Progenitor cell of endocrine pancreas (in vitro differentiated cells): ENCODE measurements around the gene MLST8. TPM values are rescaled to one million over a fixed set of nuclear protein-coding genes. Genes with fewer than 3 reads are reported as not detected.
"Not testable (repeated sequence)": the region's sequence is repeated elsewhere in the genome, so short reads cannot be mapped to it uniquely, and the experiment has no call there.

Source experiments
- DNase-seq: peaks from one replicate; pipeline ENCODE4 v3.0.0; 2021; ENCODE audit warnings: low spot score; ENCODE audit not compliant: unreplicated experiment
- H3K27ac Mint-ChIP-seq: 2 replicates; pipeline ENCODE4 v1.8.0; 2021; ENCODE audit warnings: mild to moderate bottlenecking, moderate library complexity, mixed read lengths
- H3K27me3 Mint-ChIP-seq: 2 replicates; pipeline ENCODE4 v1.8.0; 2021; ENCODE audit warnings: mixed read lengths
- H3K36me3 Mint-ChIP-seq: 2 replicates; pipeline ENCODE4 v1.8.0; 2022; ENCODE audit warnings: mixed read lengths; ENCODE audit not compliant: insufficient read depth
- H3K4me1 Mint-ChIP-seq: 2 replicates; pipeline ENCODE4 v1.8.0; 2021; ENCODE audit warnings: low read depth, mixed read lengths
- H3K4me3 Mint-ChIP-seq: 2 replicates; pipeline ENCODE4 v1.8.0; 2021; ENCODE audit warnings: low read depth, mild to moderate bottlenecking, moderate library complexity, mixed read lengths
- H3K9me3 Mint-ChIP-seq: 2 replicates; pipeline ENCODE4 v1.8.0; 2021; ENCODE audit warnings: low read depth, mixed read lengths
- total RNA-seq: library from RNA; stranded (reverse); gene quantifications from 2 replicates; pipeline ENCODE4 v1.2.1, GENCODE V29; 2021
- TF ChIP-seq, protein P1 (sequence below): fragments of 200-600 bp; sonication (generic); IDR thresholded peaks from one replicate; pipeline ENCODE4 v1.5.0; 2021; ENCODE audit warnings: antibody characterized with exemption, mild to moderate bottlenecking; ENCODE audit not compliant: unreplicated experiment

Gene MLST8
- total RNA-seq, 1 donor from 2014 or later = 51.5 TPM

DNA sequence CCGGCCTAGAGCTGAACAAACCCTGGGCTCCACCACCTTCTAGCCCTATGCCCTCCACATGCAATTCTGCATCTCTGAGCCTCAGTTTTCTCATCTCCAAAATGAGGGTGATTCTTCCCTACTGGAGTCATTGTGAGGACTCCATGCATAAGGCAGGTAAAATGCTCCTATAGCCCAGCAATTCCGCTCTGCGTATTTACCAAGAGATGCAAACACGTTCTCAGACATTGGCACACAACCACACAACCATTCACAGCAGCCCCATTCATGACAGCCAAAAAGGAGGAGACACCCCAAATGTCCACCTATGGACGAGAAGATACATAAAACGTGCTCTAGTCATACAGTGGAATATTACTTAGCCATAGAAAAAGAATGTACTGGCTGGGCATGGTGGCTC is 4.9 kb upstream of the MLST8 start:
- Mint-ChIP-seq H3K9me3 (no peaks in the 10 kb centered on the region), H3K36me3 (no peaks in the 10 kb centered on the region), H3K27me3 (peaks cover 31% of the 10 kb centered on the region), H3K4me1 (peaks cover 4% of the 10 kb centered on the region), H3K27ac (no peak overlapping the region), H3K4me3 (no peak overlapping the region)
- no peak for DNase-seq
- TF ChIP-seq, protein P1, sequence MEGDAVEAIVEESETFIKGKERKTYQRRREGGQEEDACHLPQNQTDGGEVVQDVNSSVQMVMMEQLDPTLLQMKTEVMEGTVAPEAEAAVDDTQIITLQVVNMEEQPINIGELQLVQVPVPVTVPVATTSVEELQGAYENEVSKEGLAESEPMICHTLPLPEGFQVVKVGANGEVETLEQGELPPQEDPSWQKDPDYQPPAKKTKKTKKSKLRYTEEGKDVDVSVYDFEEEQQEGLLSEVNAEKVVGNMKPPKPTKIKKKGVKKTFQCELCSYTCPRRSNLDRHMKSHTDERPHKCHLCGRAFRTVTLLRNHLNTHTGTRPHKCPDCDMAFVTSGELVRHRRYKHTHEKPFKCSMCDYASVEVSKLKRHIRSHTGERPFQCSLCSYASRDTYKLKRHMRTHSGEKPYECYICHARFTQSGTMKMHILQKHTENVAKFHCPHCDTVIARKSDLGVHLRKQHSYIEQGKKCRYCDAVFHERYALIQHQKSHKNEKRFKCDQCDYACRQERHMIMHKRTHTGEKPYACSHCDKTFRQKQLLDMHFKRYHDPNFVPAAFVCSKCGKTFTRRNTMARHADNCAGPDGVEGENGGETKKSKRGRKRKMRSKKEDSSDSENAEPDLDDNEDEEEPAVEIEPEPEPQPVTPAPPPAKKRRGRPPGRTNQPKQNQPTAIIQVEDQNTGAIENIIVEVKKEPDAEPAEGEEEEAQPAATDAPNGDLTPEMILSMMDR = no peak

DNA sequence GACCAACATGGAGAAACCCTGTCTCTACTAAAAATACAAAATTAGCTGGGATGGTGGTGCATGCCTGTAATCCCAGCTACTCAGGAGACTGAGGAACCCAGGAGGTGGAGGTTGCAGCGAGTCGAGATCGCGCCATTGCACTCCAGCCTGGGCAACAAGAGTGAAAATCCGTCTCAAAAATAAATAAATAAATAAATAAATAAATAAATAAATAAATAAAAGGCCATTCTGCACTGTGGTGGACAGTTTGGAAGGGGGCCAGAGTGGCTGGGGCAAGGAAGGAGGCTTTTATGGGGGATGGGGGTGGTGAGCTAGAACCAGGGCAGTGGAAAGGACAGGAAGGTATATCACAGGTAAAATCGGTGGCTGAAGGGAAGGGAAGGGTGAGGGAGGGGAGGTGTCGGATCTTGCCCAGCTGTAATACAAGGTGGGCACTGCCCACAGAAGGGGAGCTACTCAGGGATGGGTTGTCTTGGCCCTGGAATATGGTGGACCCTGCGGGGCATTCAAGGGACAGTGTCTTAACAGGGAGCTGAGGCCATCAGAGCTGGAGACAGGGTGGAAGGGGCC is 2.0 kb upstream of the MLST8 start:
- peak overlapping the region; percentile 80 for H3K4me3 Mint-ChIP-seq
- H3K27me3 Mint-ChIP-seq = peaks cover 20% of the 10 kb centered on the region
- not testable (repeated sequence) for H3K4me1 Mint-ChIP-seq

DNA sequence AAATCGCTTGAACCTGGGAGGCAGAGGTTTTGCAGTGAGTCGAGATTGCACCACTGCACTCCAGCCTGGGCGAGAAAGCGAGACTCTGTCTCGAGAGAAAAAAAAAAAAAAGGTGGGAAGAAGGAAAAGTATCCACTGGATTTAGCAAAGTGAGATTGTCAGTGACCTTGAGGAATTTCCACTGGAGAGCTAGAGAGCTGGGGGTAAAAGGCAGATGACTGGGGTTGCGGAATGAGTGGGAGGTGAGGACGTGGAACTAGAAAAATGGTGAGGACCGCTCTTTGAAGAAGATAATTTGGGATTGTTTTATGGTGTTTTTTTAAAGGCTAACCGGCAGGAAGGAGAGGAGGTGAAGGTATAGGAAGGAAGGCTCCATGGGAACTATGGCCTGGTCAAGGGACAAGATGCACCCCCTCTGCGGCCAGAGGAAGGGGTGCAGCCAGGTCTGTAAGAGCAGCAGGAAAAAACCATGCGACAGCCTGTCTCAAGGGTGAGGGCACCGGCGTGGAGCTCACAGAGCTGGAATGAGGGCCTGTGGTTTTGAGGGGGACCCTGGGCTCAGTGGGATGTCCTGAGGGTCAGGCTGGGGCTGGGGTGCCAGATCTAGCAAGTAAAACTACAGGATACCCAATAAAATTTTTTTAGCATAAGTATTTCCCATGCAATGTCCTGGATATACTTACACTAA is 694 bp upstream of the MLST8 start:
- no peak for DNase-seq
- Mint-ChIP-seq H3K27me3 (peaks cover 11% of the 10 kb centered on the region), H3K9me3 (no peaks in the 10 kb centered on the region), H3K4me3 (peak overlapping the region; percentile 80), H3K36me3 (peaks cover 4% of the 10 kb centered on the region), H3K4me1 (peaks cover 8% of the 10 kb centered on the region), H3K27ac (peak overlapping the region; percentile 0)
- TF ChIP-seq, protein P1 = no peak

More for the DNA sequence above, 2.0 kb upstream of the MLST8 start:
- not testable (repeated sequence) for DNase-seq, H3K9me3 Mint-ChIP-seq, H3K36me3 Mint-ChIP-seq
- peak overlapping the region; percentile 51 for H3K27ac Mint-ChIP-seq

GRCh38 chr16:2205967-2206313 is 686 bp downstream of the MLST8 start:
- H3K27me3 Mint-ChIP-seq = no peaks in the 10 kb centered on the region
- peaks cover 11% of the 10 kb centered on the region for H3K4me1 Mint-ChIP-seq
- H3K9me3 Mint-ChIP-seq = no peaks in the 10 kb centered on the region
- H3K27ac Mint-ChIP-seq = peak overlapping the region; percentile 16
- TF ChIP-seq, protein P1 = no peak
- H3K36me3 Mint-ChIP-seq = peaks cover 4% of the 10 kb centered on the region
- peak overlapping the region; percentile 75 for H3K4me3 Mint-ChIP-seq
- DNase-seq = no peak

- Mint-ChIP-seq H3K27me3 (no peaks in the 10 kb centered on the region), H3K4me1 (peaks cover 11% of the 10 kb centered on the region), H3K9me3 (no peaks in the 10 kb centered on the region), H3K4me3 (peak overlapping the region; percentile 75), H3K36me3 (peaks cover 4% of the 10 kb centered on the region), H3K27ac (peak overlapping the region; percentile 16)
- TF ChIP-seq, protein P1 = no peak
- no peak for DNase-seq
These were observed 1.1 kb downstream of the MLST8 start for GRCh38 chr16:2206420-2206779.
